Caki2 (cell line): ENCODE data around the gene RHBDD3. TPM values are rescaled to one million over a fixed set of nuclear protein-coding genes. Genes with fewer than 3 reads are reported as not detected.

ENCODE experiments used
- DNase-seq: peaks from one replicate; pipeline ENCODE4 v3.0.0-alpha.2; 2015; ENCODE audit warnings: low read depth
- in situ Hi-C: cut with HindIII; loops from 2 replicates; pipeline ENCODE4 v1.10.0; 2016; ENCODE audit warnings: low sequenced_read_pairs, low pct_unique_long_range_greater_than_20kb, mixed read lengths
- total RNA-seq: library from RNA; depleted of rRNA; stranded (reverse); fragments of >200 nt; shearing (Covaris generic); gene quantifications from 2 replicates; pipeline ENCODE4 v1.2.3, GENCODE V29; 2014; ENCODE audit warnings: low replicate concordance

Gene RHBDD3
- total RNA-seq, 1 experiment from 2014 or later, result 61.5 TPM

DNA sequence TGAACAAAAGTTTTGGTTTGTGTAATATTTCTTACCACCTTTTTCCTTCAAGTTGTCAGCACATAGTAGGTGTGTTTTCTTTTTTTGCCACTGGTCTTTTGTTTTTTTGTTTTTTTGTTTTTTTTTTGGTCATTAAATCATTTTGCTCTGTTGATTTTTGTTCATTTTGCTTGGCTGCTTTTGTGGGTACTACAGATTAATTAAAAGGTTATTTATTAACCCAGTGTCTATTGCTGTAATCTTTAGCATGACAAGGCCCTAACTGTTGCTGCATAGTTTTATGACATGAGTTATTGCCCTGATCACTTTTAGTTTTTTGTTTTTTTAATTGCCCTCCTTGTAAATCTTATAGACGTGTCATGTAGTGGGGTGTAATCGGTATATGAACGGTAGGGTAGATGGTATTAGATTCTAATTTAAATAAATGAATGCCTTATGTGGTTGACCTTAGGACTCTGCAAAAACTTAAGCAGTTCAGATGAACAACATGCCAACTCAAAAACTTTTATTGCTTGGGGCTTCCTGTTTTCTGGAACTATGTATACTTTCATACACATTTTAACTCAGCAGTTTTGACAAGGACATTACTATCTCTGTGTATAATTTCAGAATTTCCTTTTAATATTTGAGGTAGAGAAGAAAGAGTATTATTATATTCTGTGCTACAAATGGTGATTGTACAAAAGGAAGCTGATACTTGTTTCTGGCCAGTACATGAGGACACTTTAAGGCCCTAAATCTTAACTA is 8.2 kb upstream of the RHBDD3 start:
- peak; percentile 81 for DNase-seq
- in situ Hi-C loops, result no loop called here

DNA sequence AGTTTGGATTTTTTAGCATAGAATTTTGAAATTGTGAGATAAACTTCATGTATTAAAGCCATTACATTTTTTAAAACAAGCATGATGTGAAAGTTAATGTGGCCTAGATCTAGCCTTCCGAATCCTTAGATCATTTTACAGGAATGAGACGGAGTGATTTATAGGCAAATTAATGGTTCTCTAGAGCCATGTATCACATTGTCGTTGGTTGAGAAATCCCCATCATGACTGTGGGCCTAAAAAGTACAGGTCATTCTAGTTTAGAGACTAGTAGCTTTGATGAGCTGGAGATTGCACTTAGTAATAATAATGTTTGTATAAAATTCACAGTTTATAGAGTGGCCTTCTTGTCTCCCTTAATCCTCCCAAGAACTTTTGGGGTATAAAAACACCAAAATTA is 7.4 kb upstream of the RHBDD3 start:
- in situ Hi-C loops, result no loop called here
- DNase-seq, result peak; percentile 56

DNA sequence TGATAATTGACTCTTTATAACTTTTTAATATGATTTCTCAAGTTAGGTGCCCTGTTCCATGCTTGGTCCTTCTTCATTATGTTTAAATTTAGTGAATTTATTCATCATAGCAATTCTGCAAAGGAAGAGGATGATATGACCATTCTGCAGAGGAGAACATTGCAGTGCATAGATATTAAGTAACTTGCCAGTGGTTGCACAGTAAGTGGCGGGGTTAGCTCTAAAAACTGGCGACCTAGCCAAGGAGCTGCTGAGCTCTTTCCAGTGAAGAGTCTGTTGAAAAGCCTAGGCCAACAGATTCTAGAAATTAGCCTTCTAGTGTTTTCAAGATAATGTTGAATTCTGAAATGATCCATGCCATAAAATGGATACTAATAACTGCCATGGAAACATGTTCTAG is 4.8 kb upstream of the RHBDD3 start:
- in situ Hi-C loops, result no loop called here

DNA sequence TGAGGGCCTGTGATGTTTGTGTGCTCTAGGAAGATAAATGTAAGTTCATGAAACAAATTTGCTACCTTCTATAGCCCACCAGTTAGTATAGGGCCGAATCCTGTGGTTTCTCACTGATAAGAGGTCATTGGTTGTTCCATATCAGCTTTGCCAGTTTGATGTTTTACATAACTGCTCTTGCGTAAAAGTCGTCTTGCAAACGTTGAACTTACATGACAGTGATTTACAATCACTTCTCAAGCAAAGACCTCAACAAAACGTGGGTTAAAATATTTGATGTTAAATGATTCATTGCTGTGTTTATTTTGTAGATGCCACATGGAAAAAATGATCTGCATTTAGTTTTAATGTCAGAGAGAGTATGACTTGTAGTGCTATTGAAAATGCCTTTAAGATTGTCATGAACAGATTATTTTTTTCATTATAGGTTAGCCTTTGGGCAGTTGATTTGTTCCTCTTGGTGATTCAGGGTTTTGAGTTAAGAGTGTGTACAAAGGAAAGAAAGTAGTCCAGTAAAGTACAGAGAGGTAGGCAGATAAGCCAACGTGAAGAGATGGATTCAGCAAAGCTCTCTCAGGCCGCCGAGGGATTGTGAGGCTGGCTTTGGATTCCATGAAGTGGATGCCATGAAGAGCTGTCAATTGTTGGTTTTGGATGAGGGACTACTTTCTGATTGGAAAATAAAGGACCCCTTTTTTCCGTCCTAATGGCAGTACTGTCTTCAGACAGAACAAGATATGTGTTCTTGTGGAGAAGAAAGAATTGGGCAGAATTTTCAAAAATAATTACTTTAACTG is 2.9 kb upstream of the RHBDD3 start:
- peak; percentile 83 for DNase-seq
- in situ Hi-C loops, result no loop called here

More for the DNA sequence above, 4.8 kb upstream of the RHBDD3 start:
- DNase-seq, result no peak

DNA sequence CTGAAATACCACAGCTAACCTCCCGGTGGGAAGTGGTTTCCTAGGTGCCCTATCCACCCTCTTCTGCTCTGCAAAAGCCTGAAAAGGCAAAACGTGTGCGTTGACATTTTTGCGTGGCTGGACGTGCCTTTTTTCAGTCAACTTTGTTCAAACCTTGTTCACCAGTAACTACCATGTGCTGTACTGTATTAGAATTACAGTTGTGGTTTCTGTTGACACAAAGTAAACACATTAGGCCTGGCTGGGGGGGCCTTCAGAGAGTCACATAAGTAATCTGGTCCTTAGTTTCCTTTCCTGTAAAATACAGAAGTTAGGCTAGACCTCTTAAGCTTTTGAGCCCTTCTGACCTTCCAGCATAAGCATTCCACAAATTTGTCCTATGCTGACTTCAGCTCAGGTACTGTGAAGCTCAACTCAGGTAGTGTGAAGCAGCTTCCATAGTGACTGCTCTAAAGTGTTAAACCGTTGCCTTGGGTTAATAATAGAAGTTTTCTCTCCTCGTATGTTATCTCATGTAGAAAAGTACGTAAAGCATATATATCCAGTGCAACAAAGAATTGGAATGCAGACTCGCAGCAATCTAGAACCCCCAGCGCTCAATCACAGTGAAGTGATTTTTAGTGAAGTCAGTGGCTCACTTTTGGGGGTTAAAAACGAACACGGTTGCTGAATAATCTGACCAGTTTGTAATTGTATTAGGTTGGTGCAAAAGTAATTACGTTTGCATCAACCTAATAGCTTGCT is 2.1 kb upstream of the RHBDD3 start:
- in situ Hi-C loops, result no loop called here
- DNase-seq, result peak; percentile 49

DNA sequence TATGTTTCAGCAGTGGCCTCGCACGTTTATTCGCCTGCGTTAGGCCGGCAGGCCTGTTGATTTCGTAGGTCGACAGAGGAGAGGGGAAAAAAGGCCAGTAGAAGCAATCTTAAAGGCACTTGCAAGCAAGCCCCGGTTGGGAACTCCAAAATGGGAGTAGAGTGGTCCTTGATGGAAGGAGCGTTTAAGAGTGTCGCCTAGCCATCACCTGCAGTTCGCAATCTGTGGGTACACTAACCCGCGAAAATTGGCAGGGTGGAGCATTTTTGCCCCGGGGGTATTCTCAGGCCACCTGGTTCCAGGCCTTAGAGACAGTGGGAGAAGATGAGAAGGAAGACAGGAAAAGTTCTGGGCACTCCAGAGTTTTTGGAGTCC is 1.4 kb upstream of the RHBDD3 start:
- peak; percentile 14 for DNase-seq
- in situ Hi-C loops, result no loop called here

DNA sequence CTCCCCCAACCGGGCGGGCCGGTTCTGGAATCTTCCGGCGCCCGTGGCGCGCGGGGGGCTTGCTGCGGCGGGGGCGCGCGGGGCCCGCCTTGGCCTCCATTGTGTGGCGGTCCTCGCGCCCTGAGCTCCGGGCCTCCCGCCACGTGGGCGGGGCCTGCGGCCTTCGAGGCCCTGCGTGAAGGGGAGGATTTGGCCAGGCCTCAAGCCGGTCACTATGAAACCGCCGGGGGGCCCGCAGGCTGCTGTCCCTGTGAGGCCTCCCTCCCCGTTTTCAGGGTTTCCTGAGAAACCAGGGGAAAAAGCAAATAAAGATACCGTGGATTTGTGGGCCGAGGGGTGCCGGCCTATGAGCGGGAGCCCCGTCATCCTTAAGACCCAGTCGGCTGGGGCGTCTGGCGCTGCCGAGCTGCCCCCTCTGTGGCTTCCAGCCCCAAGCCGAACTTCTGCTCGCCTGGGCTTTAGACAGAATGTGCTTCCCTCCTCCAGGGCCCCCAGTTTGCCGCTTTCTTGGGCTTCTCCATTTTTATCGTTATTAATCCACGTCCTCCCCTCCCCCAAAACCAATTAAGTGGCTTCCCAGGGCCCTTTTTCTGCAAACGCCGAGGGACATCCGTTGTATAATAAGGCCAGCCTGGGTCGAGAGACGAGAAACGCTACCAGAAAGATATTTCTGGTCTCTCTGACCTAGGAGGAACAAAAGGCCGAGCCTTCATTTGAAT is 889 bp upstream of the RHBDD3 start:
- in situ Hi-C loops, result no loop called here
- DNase-seq, result peak; percentile 65

DNA sequence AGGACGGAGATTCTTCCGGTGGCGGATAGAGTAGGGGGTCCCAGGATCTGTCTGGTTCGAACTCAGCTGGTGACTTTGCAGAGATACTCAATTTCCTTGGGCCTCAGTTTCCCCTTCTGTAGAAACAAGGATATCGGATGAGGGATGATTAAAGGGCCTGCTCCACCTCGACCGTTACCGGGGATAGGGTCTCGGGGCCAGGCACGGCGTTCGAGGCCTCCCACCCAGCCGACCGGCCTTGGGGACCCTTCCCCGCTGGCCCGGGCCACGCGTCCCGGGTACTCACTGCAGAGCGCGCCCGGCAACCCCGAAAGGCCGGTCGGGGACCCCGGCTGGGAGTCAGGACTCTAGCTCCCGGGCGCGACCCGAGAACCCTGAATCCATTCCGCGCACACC is 321 bp downstream of the RHBDD3 start:
- in situ Hi-C loops, result no loop called here
- DNase-seq, result no peak

GRCh38 chr22:29266564-29267461 is 968 bp downstream of the RHBDD3 start:
- in situ Hi-C loops, result no loop called here
- peak; percentile 17 for DNase-seq

GRCh38 chr22:29265929-29266328 is 1.9 kb downstream of the RHBDD3 start:
- no peak for DNase-seq
- in situ Hi-C loops, result no loop called here

- DNase-seq, result no peak
- in situ Hi-C loops, result no loop called here
Measured at GRCh38 chr22:29265305-29265704, 2.5 kb downstream of the RHBDD3 start.

DNA sequence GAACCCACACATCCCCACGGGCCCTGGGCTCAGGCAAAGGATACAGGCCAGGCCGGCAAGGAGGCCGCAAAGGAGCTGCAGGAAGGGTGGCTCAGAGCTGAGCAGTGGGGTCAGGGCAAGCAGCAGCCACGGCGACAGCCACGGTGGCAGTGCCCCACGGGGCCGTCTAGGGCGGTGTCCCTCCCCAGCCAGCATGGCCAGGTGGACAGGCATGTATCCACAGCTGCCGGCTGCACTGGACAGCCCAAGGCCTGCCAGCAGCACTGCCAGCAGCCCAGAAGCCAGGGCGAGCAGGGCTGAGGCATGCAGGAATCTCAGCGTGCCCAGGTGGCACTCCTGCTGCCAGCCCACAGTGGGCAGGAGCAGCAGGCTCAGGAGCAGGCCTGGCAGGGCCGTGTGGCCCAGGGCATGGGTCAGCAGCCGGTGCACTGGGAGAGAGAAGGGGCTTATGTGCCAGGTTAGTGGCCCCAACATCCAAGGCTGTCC is 3.9 kb downstream of the RHBDD3 start:
- DNase-seq, result no peak
- in situ Hi-C loops, result no loop called here

- DNase-seq, result no peak
- in situ Hi-C loops, result no loop called here
Measured at GRCh38 chr22:29260601-29261315, 7.0 kb downstream of the RHBDD3 start.

DNA sequence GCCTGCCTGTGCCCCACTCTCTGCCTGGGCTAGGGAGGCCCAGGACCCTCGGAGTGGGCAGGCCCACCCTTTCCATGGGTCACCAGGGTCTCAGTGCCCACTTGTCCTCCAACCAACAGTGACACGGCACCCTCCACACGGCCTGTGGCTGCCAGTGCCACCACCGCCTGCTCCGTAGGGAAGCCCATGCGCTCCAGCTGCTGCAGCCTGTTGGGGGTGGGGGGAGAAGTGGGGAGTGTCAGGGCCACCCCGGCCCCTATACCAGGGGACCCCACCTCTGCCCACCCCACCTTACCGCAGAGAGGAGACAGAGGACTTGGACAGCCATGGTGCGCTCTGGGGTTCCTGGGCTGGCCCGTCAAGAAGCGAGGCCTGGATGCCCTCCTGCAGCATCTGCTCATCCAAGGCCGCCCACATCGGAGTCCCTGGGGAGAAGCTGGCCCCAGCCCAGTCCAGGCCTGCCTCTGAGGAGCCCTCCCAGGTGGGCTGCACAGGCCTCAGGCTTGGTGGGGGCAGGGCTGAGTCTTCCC is 7.7 kb downstream of the RHBDD3 start:
- no peak for DNase-seq
- in situ Hi-C loops, result no loop called here

DNA sequence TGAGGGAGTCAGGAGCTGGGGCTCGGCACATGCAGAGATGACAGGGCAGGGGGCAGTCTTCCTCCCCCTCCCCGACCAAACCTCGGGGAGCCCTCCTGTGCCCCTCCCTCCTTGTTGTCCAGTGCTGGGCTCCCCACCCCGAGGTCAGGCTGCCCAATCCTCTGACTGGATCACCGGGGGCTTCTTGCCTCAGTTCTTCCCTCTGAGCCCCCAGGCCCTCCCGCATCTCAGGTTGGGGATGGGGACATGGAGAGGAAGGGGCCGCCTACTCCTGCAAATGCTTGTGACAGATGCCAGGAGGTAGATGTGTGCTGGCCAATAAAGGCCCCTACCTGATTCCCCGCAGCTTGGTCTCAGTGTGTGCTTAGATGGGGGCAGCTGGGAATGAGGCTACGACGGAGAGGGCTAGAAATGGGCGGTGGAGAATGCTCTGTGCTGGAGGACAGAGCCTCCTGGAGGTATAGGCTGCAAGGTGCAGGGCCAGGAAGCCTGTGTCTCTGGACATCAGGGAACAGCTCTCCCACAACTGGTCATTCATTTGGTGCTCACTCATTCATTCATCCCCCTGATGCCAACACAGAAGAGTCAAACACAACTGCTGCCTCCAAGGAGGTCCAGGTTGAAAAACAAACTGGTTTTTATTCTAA is 8.4 kb downstream of the RHBDD3 start:
- no peak for DNase-seq
- in situ Hi-C loops, result no loop called here
